Fibroblast of lung (primary cell): ENCODE results near the gene IMP4. TPM values are rescaled to one million over a fixed set of nuclear protein-coding genes. Genes with fewer than 3 reads are reported as not detected.

Experiments used
- DNase-seq, 2 donors: peaks; one replicate each; pipeline versions ENCODE4 v3.0.0 to v3.0.0-alpha.2; 2010; ENCODE audit warnings: low read depth in 2 of 2
- H2AFZ ChIP-seq: 2 replicates; pipeline ENCODE4 v1.5.1; 2012; ENCODE audit warnings: low read length, control low read depth, inconsistent platforms
- H3K27ac ChIP-seq: 2 replicates; pipeline ENCODE4 v1.5.1; 2011; ENCODE audit warnings: low read length, control low read depth; ENCODE audit not compliant: insufficient read depth
- H3K27me3 ChIP-seq: 2 replicates; pipeline ENCODE4 v1.5.1; 2011; ENCODE audit warnings: mild to moderate bottlenecking, low read length; ENCODE audit not compliant: control insufficient read depth, insufficient read depth
- H3K36me3 ChIP-seq: 2 replicates; pipeline ENCODE4 v1.5.1; 2011; ENCODE audit warnings: low read length; ENCODE audit not compliant: control insufficient read depth, insufficient read depth
- H3K4me1 ChIP-seq: 2 replicates; pipeline ENCODE4 v1.5.1; 2011; ENCODE audit warnings: low read length; ENCODE audit not compliant: control insufficient read depth, insufficient read depth; ENCODE audit errors: extremely low read depth
- H3K4me2 ChIP-seq: 2 replicates; pipeline ENCODE4 v1.5.1; 2011; ENCODE audit warnings: low read length, control low read depth; ENCODE audit not compliant: insufficient read depth; ENCODE audit errors: extremely low read depth
- H3K4me3 ChIP-seq, 4 experiments: fragments of 200-600 bp in 1 of 4; sonication (generic) in 1 of 4; replicated peaks in 1 of 4; 2 replicates each; pipeline ENCODE4 v1.5.1; 2011 to 2016; ENCODE audit warnings: low read length in 4 of 4, low read depth in 3 of 4, mild to moderate bottlenecking in 3 of 4, control low read depth in 2 of 4, inconsistent platforms in 1 of 4, mixed read lengths in 1 of 4; ENCODE audit not compliant: insufficient read depth in 1 of 4; ENCODE audit errors: control extremely low read depth in 1 of 4
- H3K79me2 ChIP-seq: 2 replicates; pipeline ENCODE4 v1.5.1; 2012; ENCODE audit warnings: mild to moderate bottlenecking, low read length, inconsistent platforms; ENCODE audit not compliant: control insufficient read depth, insufficient read depth
- H3K9ac ChIP-seq: 2 replicates; pipeline ENCODE4 v1.5.1; 2011; ENCODE audit warnings: mild to moderate bottlenecking, low read length, control low read depth; ENCODE audit not compliant: insufficient read depth
- H3K9me3 ChIP-seq: 2 replicates; pipeline ENCODE4 v1.5.1; 2012; ENCODE audit warnings: low read depth, low read length; ENCODE audit not compliant: control insufficient read depth, insufficient read depth
- H4K20me1 ChIP-seq: 2 replicates; pipeline ENCODE4 v1.5.1; 2011; ENCODE audit warnings: low read length; ENCODE audit not compliant: control insufficient read depth, insufficient read depth; ENCODE audit errors: extremely low read depth
- EZH2 ChIP-seq: IDR thresholded peaks from 2 replicates; pipeline ENCODE4 v1.5.1; 2012; ENCODE audit warnings: low read length, control low read depth, mild to moderate bottlenecking; ENCODE audit errors: missing control alignments
- polyA plus RNA-seq, 2 donors: library from polyadenylated mRNA; depleted of rRNA in 1 of 2; stranded (reverse) in 1 of 2; unstranded in 1 of 2; fragments of >200 nt; gene quantifications; 2 replicates each; pipeline ENCODE4 v1.2.1, GENCODE V29; 2011 to 2012; ENCODE audit warnings: missing spikeins in 1 of 2
- total RNA-seq: library from RNA; depleted of rRNA; stranded (reverse); fragments of >200 nt; gene quantifications from 2 replicates; pipeline ENCODE4 v1.2.1, GENCODE V29; 2014
- TF ChIP-seq, protein P1 (sequence below), 2 donors: IDR thresholded peaks in 1 of 2; conservative IDR thresholded peaks in 1 of 2; 1 replicate in 1 of 2; 2 replicates in 1 of 2; pipeline ENCODE4 v1.5.1; 2011 to 2012; ENCODE audit warnings: low read length in 2 of 2, control low read depth in 1 of 2, inconsistent platforms in 1 of 2, low read depth in 1 of 2, mild to moderate bottlenecking in 1 of 2

The IMP4 gene
- total and polyA plus RNA-seq, 2 donors (not counting 1 experiment from before 2014, with no cell fraction given) = 46.3 to 58.0 TPM

DNA sequence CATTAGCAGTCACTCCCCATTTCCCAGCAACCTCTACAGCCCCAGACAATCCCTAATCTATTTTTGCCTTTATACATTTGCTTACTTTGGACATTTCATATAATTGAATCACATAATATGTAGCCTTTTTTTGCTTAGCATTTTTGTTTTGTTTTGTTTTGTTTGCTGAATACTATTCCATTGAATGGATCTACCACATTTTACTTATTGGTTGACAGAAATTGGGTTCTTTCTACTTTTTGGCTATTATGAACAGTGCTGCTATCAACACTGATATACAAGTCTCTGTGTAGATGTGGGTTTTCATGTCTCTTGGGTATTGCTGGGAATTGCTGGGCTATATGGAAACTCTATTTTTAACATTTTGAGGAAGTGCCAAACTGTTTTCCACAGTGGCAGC lies 20.8 kb downstream of the IMP4 start:
- Histone ChIP-seq H4K20me1 (no peaks in the 10 kb centered on the region), H3K27ac (no peak overlapping the region), H3K36me3 (no peaks in the 10 kb centered on the region), H2AFZ (no peak overlapping the region), H3K4me2 (no peak overlapping the region), H3K9ac (no peak overlapping the region), H3K27me3 (no peaks in the 10 kb centered on the region), H3K4me3 (no peak overlapping the region), H3K9me3 (no peaks in the 10 kb centered on the region), H3K4me1 (no peaks in the 10 kb centered on the region), H3K79me2 (no peaks in the 10 kb centered on the region)
- no peak for DNase-seq
- TF ChIP-seq, protein P1, sequence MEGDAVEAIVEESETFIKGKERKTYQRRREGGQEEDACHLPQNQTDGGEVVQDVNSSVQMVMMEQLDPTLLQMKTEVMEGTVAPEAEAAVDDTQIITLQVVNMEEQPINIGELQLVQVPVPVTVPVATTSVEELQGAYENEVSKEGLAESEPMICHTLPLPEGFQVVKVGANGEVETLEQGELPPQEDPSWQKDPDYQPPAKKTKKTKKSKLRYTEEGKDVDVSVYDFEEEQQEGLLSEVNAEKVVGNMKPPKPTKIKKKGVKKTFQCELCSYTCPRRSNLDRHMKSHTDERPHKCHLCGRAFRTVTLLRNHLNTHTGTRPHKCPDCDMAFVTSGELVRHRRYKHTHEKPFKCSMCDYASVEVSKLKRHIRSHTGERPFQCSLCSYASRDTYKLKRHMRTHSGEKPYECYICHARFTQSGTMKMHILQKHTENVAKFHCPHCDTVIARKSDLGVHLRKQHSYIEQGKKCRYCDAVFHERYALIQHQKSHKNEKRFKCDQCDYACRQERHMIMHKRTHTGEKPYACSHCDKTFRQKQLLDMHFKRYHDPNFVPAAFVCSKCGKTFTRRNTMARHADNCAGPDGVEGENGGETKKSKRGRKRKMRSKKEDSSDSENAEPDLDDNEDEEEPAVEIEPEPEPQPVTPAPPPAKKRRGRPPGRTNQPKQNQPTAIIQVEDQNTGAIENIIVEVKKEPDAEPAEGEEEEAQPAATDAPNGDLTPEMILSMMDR (conservative IDR thresholded peaks at IDR 0.05 in 1 of 2, IDR thresholded peaks at IDR 0.05 in 1 of 2; ENCODE audit: low read depth in 1 of 2, low read length in 2 of 2) = no peak
- TF ChIP-seq EZH2 = no peak

DNA sequence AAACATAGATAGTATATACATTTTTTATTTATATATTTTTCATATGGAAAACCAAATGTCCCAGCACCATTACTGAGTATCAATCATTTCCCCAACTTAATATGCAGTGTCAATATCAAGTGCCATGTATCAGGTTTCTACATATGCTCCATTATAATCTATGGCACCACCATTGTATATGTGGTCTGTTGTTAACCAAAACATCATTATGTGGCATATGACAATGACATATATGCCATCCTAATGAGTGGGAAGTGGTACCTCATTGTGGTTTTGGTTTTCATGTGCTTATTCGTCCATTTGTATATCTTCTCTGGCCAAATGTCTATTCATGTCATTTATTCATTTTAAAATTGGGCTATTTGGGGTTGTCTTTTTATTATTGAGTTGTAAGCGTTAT lies 22.4 kb downstream of the IMP4 start:
- Histone ChIP-seq H3K79me2 (no peaks in the 10 kb centered on the region), H3K4me1 (no peaks in the 10 kb centered on the region), H4K20me1 (no peaks in the 10 kb centered on the region), H3K4me3 (no peak overlapping the region), H3K27me3 (no peaks in the 10 kb centered on the region), H3K9me3 (no peaks in the 10 kb centered on the region), H3K9ac (no peak overlapping the region), H2AFZ (no peak overlapping the region), H3K27ac (no peak overlapping the region), H3K4me2 (no peak overlapping the region), H3K36me3 (no peaks in the 10 kb centered on the region)
- DNase-seq = no peak
- TF ChIP-seq, protein P1 (conservative IDR thresholded peaks at IDR 0.05 in 1 of 2, IDR thresholded peaks at IDR 0.05 in 1 of 2; ENCODE audit: low read depth in 1 of 2, low read length in 2 of 2) = no peak
- no peak for TF ChIP-seq EZH2

DNA sequence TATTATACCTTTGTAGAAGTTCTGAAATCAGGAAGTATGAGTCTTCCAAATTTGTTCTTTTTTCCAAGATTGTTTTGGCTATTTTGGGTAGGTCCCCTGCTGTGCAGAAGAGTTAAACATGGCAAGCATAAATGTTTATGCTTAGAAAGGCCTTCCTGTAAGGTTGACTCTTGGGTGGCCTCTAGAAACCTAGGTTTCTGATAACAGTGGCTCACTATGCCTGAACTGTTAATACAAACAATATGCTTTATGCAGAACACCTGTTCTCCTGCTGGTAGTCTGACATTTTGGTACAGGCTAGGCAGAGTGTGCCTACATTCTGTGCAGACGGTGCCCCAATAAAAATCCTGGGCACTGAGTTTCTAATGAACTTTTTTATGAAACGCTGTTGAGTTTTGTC lies 23.3 kb downstream of the IMP4 start:
- TF ChIP-seq, protein P1 (conservative IDR thresholded peaks at IDR 0.05 in 1 of 2, IDR thresholded peaks at IDR 0.05 in 1 of 2; ENCODE audit: low read depth in 1 of 2, low read length in 2 of 2) = no peak
- TF ChIP-seq EZH2 = no peak
- no peak overlapping the region for H3K4me3 ChIP-seq

More for the DNA sequence above, 23.3 kb downstream of the IMP4 start:
- H3K9me3 ChIP-seq = no peaks in the 10 kb centered on the region
- peaks cover 3% of the 10 kb centered on the region for H3K36me3 ChIP-seq
- H3K79me2 ChIP-seq = no peaks in the 10 kb centered on the region
- no peak for DNase-seq
- H2AFZ ChIP-seq = no peak overlapping the region
- H3K27ac ChIP-seq = no peak overlapping the region
- no peaks in the 10 kb centered on the region for H4K20me1 ChIP-seq
- H3K27me3 ChIP-seq = no peaks in the 10 kb centered on the region
- H3K4me2 ChIP-seq = no peak overlapping the region
- no peak overlapping the region for H3K9ac ChIP-seq
- no peaks in the 10 kb centered on the region for H3K4me1 ChIP-seq
